Measurements from ENCODE around the gene CCBE1.

CCBE1 gene

DNA sequence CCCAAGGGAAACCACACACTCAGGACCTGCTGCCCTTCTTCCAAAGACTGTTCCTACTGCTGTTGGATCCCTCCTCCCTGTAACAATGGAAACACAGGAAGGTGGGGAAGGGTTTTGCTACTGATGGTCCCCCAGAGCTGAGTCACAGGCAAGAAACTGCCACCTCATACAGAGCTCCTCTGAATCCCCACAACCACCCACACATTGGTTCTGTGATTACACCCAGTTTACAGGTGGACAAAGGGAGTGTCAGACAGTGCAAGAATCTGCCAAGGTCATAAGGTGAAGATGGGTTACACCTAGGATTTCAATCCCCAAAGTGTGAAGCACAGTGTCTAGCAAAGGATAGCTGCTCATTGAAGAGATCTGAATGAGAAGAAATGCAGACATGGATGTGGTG is 196.5 kb downstream of the CCBE1 start:
- peaks cover 0 to 6% (median 0%) of the 10 kb centered on the region in 5 donors for H3K9me3 ChIP-seq (ENCODE audit: control insufficient read depth in 5 of 5, low read length in 5 of 5)
- H3K36me3 ChIP-seq (ENCODE audit: control insufficient read depth in 5 of 5, insufficient read depth in 5 of 5, low read length in 5 of 5), result no peaks in the 10 kb centered on the region
- H3K27ac ChIP-seq (ENCODE audit: low read depth, low read length), result no peak overlapping the region
- peaks cover 0 to 3% (median 0%) of the 10 kb centered on the region in 5 donors for H3K27me3 ChIP-seq (ENCODE audit: control insufficient read depth in 5 of 5, insufficient read depth in 4 of 5, low read length in 5 of 5)
- H3K9ac ChIP-seq (ENCODE audit: low read length in 5 of 5), result no peak overlapping the region
- H3K4me1 ChIP-seq (ENCODE audit: control insufficient read depth in 5 of 5, insufficient read depth in 5 of 5, low read length in 5 of 5), result peaks cover 0 to 14% (median 4%) of the 10 kb centered on the region in 5 donors
- no peak overlapping the region for H3K4me3 ChIP-seq (ENCODE audit: low read depth in 1 of 5, low read length in 5 of 5)

DNA sequence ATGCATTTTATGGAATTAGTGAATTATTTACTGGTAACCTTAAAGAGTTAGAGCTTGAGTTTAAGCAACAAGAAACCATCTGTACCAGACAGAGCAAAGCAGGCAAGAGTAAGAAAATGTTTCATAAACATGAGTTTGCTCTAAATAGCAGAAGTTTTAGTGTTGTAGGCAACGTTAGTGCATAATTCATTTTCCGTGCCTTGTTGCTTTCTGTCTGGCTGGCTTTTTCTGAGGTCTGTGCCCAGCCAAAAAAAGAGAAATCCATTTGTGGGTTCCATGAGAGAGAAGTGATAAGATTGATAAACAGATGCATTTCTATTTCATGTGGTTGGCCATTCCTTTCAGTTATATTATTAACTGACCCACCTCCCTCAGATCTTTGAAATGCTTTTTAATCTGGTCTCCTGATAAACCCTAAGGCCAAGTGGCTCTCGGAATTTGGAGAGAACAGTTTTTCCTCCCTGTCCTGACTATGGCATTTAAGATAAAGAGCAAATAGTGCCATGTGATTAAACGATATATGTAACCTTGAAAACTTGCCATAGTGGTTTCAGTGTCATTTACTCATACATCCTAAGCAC is 198.6 kb downstream of the CCBE1 start:
- H3K27me3 ChIP-seq (ENCODE audit: control insufficient read depth in 5 of 5, insufficient read depth in 4 of 5, low read length in 5 of 5), result peaks cover 0 to 3% (median 0%) of the 10 kb centered on the region in 5 donors
- peaks cover 0 to 6% (median 0%) of the 10 kb centered on the region in 5 donors for H3K9me3 ChIP-seq (ENCODE audit: control insufficient read depth in 5 of 5, low read length in 5 of 5)
- no peaks in the 10 kb centered on the region for H3K36me3 ChIP-seq (ENCODE audit: control insufficient read depth in 5 of 5, insufficient read depth in 5 of 5, low read length in 5 of 5)
- peaks cover 0 to 14% (median 4%) of the 10 kb centered on the region in 5 donors for H3K4me1 ChIP-seq (ENCODE audit: control insufficient read depth in 5 of 5, insufficient read depth in 5 of 5, low read length in 5 of 5)
- H3K27ac ChIP-seq (ENCODE audit: low read depth, low read length), result no peak overlapping the region
- H3K4me3 ChIP-seq (ENCODE audit: low read depth in 1 of 5, low read length in 5 of 5), result no peak overlapping the region
- H3K9ac ChIP-seq (ENCODE audit: low read length in 5 of 5), result no peak overlapping the region

DNA sequence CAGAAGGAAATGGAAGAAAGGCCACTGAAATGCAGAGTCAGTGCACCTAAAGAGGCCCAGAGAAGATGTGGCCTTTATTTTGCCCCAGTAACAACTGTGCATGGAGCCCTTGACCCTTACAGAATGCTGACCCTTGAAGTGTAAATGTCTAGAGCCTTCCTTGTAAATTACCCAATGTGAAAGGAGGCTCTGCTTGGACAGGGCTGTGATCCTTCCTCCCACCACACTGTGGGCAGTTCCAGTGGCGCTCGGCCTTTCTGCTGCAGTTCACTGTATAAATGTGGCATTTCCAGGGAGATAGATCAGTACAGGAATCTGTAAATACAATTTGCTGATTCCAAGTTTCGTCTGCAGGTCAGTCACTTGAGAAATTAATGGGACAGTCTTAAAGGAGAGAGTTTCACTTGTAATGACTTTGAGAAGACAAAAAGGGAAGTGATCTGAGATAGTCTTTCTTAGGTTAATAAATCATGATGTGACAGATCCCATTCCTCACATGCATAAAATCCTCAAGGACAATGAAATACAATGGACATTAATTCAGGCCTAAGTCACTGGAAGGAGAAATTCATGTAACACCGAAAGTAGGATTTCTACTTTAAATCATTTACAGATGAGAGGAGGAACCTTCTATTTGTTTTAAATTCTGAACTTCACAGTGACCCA is 204.3 kb downstream of the CCBE1 start:
- H3K9me3 ChIP-seq (ENCODE audit: control insufficient read depth in 5 of 5, low read length in 5 of 5), result no peaks in the 10 kb centered on the region
- no peak overlapping the region for H3K4me3 ChIP-seq (ENCODE audit: low read depth in 1 of 5, low read length in 5 of 5)
- H3K27me3 ChIP-seq (ENCODE audit: control insufficient read depth in 5 of 5, insufficient read depth in 4 of 5, low read length in 5 of 5), result no peaks in the 10 kb centered on the region
- H3K27ac ChIP-seq (ENCODE audit: low read depth, low read length), result no peak overlapping the region
- H3K9ac ChIP-seq (ENCODE audit: low read length in 5 of 5), result no peak overlapping the region
- H3K4me1 ChIP-seq (ENCODE audit: control insufficient read depth in 5 of 5, insufficient read depth in 5 of 5, low read length in 5 of 5), result no peaks in the 10 kb centered on the region
- no peaks in the 10 kb centered on the region for H3K36me3 ChIP-seq (ENCODE audit: control insufficient read depth in 5 of 5, insufficient read depth in 5 of 5, low read length in 5 of 5)

DNA sequence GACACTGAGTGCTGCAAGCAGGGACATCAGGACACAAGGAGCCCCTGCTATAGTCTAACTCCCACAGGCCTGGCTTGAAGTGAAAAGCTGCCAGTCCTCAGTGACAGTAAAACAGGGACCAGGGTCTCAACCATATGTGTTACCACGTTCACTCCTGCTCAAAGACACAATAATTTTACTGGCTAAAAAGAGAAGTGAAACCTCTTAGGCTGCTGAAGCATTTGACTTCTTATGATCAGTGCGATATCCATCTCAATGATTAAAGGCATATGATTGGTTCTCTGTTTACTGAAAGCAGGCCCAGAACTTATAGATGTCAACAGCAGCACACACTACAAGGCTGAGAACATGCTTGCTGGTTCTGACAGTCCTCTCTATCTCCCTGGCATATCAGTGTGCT is 208.3 kb downstream of the CCBE1 start:
- no peaks in the 10 kb centered on the region for H3K9me3 ChIP-seq (ENCODE audit: control insufficient read depth in 5 of 5, low read length in 5 of 5)
- H3K4me1 ChIP-seq (ENCODE audit: control insufficient read depth in 5 of 5, insufficient read depth in 5 of 5, low read length in 5 of 5), result peaks cover 0 to 6% (median 0%) of the 10 kb centered on the region in 5 donors
- H3K4me3 ChIP-seq (ENCODE audit: low read depth in 1 of 5, low read length in 5 of 5), result no peak overlapping the region
- H3K27ac ChIP-seq (ENCODE audit: low read depth, low read length), result no peak overlapping the region
- H3K9ac ChIP-seq (ENCODE audit: low read length in 5 of 5), result no peak overlapping the region
- H3K27me3 ChIP-seq (ENCODE audit: control insufficient read depth in 5 of 5, insufficient read depth in 4 of 5, low read length in 5 of 5), result no peaks in the 10 kb centered on the region
- H3K36me3 ChIP-seq (ENCODE audit: control insufficient read depth in 5 of 5, insufficient read depth in 5 of 5, low read length in 5 of 5), result no peaks in the 10 kb centered on the region

DNA sequence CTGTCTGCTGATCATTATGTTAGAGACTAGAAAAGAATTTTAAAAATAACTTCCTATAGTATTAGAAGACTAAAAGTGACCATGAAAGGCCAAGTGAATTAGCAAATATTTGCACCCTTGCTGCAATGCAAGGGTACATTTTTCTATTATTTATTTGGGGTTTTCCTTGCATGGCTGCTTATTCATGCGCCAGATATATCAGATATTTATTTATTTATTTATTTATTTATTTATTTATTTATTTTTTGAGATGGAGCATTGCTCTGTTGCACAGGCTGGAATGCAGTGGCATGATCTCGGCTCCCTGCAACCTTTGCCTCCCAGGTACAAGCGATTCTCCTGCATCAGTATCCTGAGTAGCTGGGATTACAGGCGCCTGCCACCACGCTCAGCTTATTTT is 211.8 kb downstream of the CCBE1 start:
- no peak overlapping the region for H3K9ac ChIP-seq (ENCODE audit: low read length in 5 of 5)
- H3K27me3 ChIP-seq (ENCODE audit: control insufficient read depth in 5 of 5, insufficient read depth in 4 of 5, low read length in 5 of 5), result no peaks in the 10 kb centered on the region
- no peaks in the 10 kb centered on the region for H3K9me3 ChIP-seq (ENCODE audit: control insufficient read depth in 5 of 5, low read length in 5 of 5)
- no peak overlapping the region for H3K4me3 ChIP-seq (ENCODE audit: low read depth in 1 of 5, low read length in 5 of 5)
- H3K4me1 ChIP-seq (ENCODE audit: control insufficient read depth in 5 of 5, insufficient read depth in 5 of 5, low read length in 5 of 5), result peaks cover 0 to 6% (median 0%) of the 10 kb centered on the region in 5 donors
- H3K36me3 ChIP-seq (ENCODE audit: control insufficient read depth in 5 of 5, insufficient read depth in 5 of 5, low read length in 5 of 5), result no peaks in the 10 kb centered on the region
- no peak overlapping the region for H3K27ac ChIP-seq (ENCODE audit: low read depth, low read length)

DNA sequence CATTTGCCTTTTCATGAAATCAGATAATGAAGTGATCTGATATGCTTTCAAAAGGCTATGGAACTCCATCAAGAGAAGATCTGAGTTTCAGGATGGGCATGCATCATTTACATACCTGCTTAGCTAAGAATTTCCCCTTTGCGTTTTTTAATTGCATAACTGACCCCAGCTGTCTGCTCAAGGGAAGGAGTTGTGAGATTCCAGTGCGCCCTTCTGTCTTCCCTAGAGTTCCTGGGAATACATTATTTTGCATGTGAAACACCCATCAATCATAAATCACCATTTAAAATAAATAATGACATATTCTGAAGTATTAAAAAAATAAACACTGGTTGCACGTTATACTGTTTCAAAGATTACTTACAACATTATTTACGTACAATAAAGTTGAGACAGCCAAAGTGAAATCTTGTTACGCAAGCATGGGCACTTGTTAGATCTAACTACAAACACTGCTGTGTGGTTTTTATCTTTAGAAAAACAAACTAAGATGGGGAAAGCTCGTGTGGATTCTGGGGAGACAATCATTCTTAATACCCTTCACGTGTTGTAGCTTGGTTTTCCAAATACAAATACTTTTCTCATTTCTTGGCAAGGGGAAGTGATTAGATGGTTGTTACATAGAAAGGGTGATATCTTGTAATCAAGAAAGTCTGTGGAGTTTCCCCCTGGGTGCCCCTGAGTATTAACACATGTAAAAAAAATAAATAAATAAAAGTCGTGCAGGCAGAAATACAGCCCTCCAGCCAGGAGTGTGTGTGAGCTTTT is 212.5 kb downstream of the CCBE1 start:
- Histone ChIP-seq H3K9ac (ENCODE audit: low read length in 5 of 5) (no peak overlapping the region), H3K4me1 (ENCODE audit: control insufficient read depth in 5 of 5, insufficient read depth in 5 of 5, low read length in 5 of 5) (peaks cover 0 to 6% (median 0%) of the 10 kb centered on the region in 5 donors), H3K9me3 (ENCODE audit: control insufficient read depth in 5 of 5, low read length in 5 of 5) (no peaks in the 10 kb centered on the region), H3K4me3 (ENCODE audit: low read depth in 1 of 5, low read length in 5 of 5) (no peak overlapping the region), H3K27me3 (ENCODE audit: control insufficient read depth in 5 of 5, insufficient read depth in 4 of 5, low read length in 5 of 5) (no peaks in the 10 kb centered on the region), H3K36me3 (ENCODE audit: control insufficient read depth in 5 of 5, insufficient read depth in 5 of 5, low read length in 5 of 5) (no peaks in the 10 kb centered on the region), H3K27ac (ENCODE audit: low read depth, low read length) (no peak overlapping the region)

DNA sequence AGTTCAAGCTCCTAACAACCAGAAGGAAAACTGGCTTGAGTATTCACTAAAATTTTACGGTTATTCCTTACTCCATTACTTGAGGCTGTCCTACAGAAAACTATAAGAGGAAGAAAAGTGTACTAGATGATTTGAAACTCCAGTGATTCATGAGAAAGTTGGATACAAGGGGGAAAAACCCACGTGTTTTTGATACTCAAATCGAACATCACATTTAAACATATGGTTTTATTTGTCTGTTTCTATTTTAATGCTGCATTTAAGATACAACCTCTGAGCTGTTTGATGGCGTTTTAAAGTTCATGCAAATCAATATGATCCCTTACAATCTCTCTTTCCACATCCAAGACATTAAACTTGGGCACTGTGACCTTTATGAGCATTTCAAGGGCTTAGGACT is 213.1 kb downstream of the CCBE1 start:
- Histone ChIP-seq H3K27ac (ENCODE audit: low read depth, low read length) (no peak overlapping the region), H3K4me1 (ENCODE audit: control insufficient read depth in 5 of 5, insufficient read depth in 5 of 5, low read length in 5 of 5) (peaks cover 0 to 6% (median 0%) of the 10 kb centered on the region in 5 donors), H3K9me3 (ENCODE audit: control insufficient read depth in 5 of 5, low read length in 5 of 5) (no peaks in the 10 kb centered on the region), H3K9ac (ENCODE audit: low read length in 5 of 5) (no peak overlapping the region), H3K4me3 (ENCODE audit: low read depth in 1 of 5, low read length in 5 of 5) (no peak overlapping the region), H3K36me3 (ENCODE audit: control insufficient read depth in 5 of 5, insufficient read depth in 5 of 5, low read length in 5 of 5) (no peaks in the 10 kb centered on the region), H3K27me3 (ENCODE audit: control insufficient read depth in 5 of 5, insufficient read depth in 4 of 5, low read length in 5 of 5) (no peaks in the 10 kb centered on the region)

DNA sequence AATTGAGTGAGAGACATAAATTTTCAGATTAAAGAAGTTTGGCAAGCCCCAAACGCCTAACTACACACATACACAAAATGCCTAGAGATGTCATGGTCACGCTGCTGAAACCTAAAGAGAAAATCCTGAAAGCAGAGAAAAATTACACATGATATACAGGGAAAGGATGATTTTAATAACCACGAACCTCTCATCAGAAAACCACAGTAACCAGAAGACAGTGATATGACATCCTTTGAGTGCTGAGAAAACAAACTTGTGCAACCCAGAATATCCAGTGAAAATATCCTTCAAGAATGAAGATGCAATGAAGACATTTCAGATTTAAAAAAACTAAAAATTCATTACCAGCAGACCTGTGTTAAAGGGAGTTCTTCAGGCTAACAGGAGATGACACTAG is 215.8 kb downstream of the CCBE1 start:
- Histone ChIP-seq H3K27ac (ENCODE audit: low read depth, low read length) (no peak overlapping the region), H3K4me1 (ENCODE audit: control insufficient read depth in 5 of 5, insufficient read depth in 5 of 5, low read length in 5 of 5) (peaks cover 0 to 6% (median 0%) of the 10 kb centered on the region in 5 donors), H3K4me3 (ENCODE audit: low read depth in 1 of 5, low read length in 5 of 5) (no peak overlapping the region), H3K9me3 (ENCODE audit: control insufficient read depth in 5 of 5, low read length in 5 of 5) (no peaks in the 10 kb centered on the region), H3K9ac (ENCODE audit: low read length in 5 of 5) (no peak overlapping the region), H3K27me3 (ENCODE audit: control insufficient read depth in 5 of 5, insufficient read depth in 4 of 5, low read length in 5 of 5) (no peaks in the 10 kb centered on the region), H3K36me3 (ENCODE audit: control insufficient read depth in 5 of 5, insufficient read depth in 5 of 5, low read length in 5 of 5) (no peaks in the 10 kb centered on the region)

DNA sequence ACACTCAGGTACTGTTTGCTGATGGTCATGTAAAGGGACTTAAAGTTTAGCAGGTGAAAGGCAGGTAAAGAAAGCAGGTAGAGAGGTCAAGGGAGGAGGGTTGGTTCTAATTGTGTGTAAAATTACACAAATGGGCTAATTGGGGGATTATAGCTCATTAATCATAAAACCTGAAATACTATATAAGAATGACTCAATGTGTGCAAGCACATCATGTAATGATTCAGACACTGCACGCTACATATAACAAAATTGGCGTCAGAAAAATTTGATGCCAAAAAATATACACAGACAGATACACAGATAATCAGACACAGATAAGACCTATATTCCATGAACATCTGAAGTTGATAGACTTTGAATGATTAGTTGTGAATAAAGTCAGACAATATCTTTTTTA is 217.4 kb downstream of the CCBE1 start:
- peaks cover 0 to 5% (median 0%) of the 10 kb centered on the region in 5 donors for H3K4me1 ChIP-seq (ENCODE audit: control insufficient read depth in 5 of 5, insufficient read depth in 5 of 5, low read length in 5 of 5)
- H3K27me3 ChIP-seq (ENCODE audit: control insufficient read depth in 5 of 5, insufficient read depth in 4 of 5, low read length in 5 of 5), result no peaks in the 10 kb centered on the region
- H3K9ac ChIP-seq (ENCODE audit: low read length in 5 of 5), result no peak overlapping the region
- H3K36me3 ChIP-seq (ENCODE audit: control insufficient read depth in 5 of 5, insufficient read depth in 5 of 5, low read length in 5 of 5), result no peaks in the 10 kb centered on the region
- H3K9me3 ChIP-seq (ENCODE audit: control insufficient read depth in 5 of 5, low read length in 5 of 5), result no peaks in the 10 kb centered on the region
- H3K4me3 ChIP-seq (ENCODE audit: low read depth in 1 of 5, low read length in 5 of 5), result no peak overlapping the region
- H3K27ac ChIP-seq (ENCODE audit: low read depth, low read length), result no peak overlapping the region

DNA sequence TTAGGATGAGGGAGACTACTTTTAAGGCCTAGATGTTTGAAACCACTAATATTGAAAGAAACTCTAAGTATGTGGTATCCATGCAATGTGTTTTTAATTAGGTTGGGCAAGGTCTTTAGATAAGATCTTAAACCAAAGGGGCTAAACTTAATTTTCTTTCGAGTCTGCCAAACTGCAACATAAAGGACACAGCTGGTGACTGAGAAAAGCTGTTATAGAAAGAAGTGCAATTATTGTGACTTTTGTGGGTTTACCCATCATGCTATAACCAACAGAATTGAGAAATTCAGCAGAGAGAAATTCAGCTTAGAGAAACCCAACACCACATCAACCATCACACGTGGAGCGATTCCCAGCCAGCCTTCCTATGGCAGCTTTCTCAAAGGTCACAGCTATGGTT is 218.6 kb downstream of the CCBE1 start:
- H3K9ac ChIP-seq (ENCODE audit: low read length in 5 of 5), result no peak overlapping the region
- H3K4me3 ChIP-seq (ENCODE audit: low read depth in 1 of 5, low read length in 5 of 5), result no peak overlapping the region
- no peaks in the 10 kb centered on the region for H3K4me1 ChIP-seq (ENCODE audit: control insufficient read depth in 5 of 5, insufficient read depth in 5 of 5, low read length in 5 of 5)
- H3K36me3 ChIP-seq (ENCODE audit: control insufficient read depth in 5 of 5, insufficient read depth in 5 of 5, low read length in 5 of 5), result no peaks in the 10 kb centered on the region
- H3K9me3 ChIP-seq (ENCODE audit: control insufficient read depth in 5 of 5, low read length in 5 of 5), result no peaks in the 10 kb centered on the region
- no peak overlapping the region for H3K27ac ChIP-seq (ENCODE audit: low read depth, low read length)
- H3K27me3 ChIP-seq (ENCODE audit: control insufficient read depth in 5 of 5, insufficient read depth in 4 of 5, low read length in 5 of 5), result no peaks in the 10 kb centered on the region
